ENCODE measurements around the gene TANGO2.
"Not testable (repeated sequence)": the region's sequence is repeated elsewhere in the genome, so short reads cannot be mapped to it uniquely, and the experiment has no call there.

TANGO2 gene

DNA sequence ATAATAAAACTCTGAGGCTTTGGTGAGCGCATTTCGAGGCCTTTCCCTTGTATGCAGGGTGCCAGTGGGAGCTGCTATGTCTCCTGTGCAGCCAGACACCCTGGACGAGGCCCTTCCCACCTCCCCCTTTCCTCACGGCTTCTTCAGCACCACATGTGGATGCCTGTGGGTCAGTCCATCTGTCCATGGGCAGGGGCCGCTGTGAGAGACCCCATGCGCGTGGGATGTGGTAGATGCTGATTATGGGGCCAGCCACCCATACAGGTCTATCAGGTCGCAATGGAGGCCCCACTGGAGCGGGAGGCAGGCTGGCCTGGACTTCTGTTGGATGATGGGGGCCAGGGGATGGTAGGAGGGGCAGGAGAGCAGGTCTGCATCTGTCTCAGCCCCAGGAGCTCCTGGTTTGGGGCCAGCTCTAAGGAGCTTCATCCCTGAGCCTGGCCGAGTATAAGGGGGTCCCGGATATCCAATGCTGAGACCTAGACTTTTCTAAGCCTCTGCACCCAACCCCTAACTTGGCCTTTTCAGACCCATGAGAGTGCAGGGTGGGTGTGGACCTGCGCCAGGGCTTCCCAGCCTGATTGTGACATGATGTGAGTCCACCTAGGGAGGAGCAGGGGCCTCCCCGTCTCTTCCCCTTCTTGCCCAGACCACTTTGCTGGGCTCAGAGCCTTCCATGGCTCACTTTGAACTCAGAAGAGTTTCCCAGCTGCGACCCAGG, 45.1 kb downstream of the TANGO2 start:
- Histone ChIP-seq H4K8ac (ENCODE audit: low read length) (no peak overlapping the region), H4K91ac (ENCODE audit: low read length) (no peak overlapping the region), H2AFZ (ENCODE audit: low read depth, low read length) (no peak overlapping the region), H3K27ac (ENCODE audit: low read length, poor library complexity, severe bottlenecking) (no peak overlapping the region), H3K9me3 (ENCODE audit: control insufficient read depth, low read length) (no peaks in the 10 kb centered on the region), H2AK5ac (ENCODE audit: low read length, severe bottlenecking) (no peak overlapping the region), H3K18ac (ENCODE audit: low read depth in 1 of 2, low read length in 2 of 2) (no peak overlapping the region), H3K14ac (ENCODE audit: low read length in 2 of 2) (no peak overlapping the region), H2BK120ac (ENCODE audit: low read depth, low read length) (no peak overlapping the region), H3K4me3 (ENCODE audit: insufficient read depth in 1 of 2, low read depth in 1 of 2, low read length in 2 of 2) (no peak overlapping the region), H3K4me1 (ENCODE audit: control insufficient read depth, insufficient read depth, low read depth, low read length) (peaks cover 16% of the 10 kb centered on the region), H3K4me2 (ENCODE audit: low read length, poor library complexity, severe bottlenecking) (no peak overlapping the region), H3K23ac (ENCODE audit: low read length in 2 of 2) (no peak overlapping the region), H3K79me1 (replicated peaks; ENCODE audit: low read length, poor library complexity, severe bottlenecking) (no peaks in the 10 kb centered on the region), H2BK12ac (ENCODE audit: low read length in 2 of 2) (no peak overlapping the region), H3K27me3 (ENCODE audit: control insufficient read depth in 1 of 2, insufficient read depth in 1 of 2, low read length in 2 of 2) (no peaks in the 10 kb centered on the region), H2BK15ac (ENCODE audit: low read depth, poor library complexity, severe bottlenecking) (no peak overlapping the region), H3K36me3 (ENCODE audit: control insufficient read depth in 1 of 2, insufficient read depth in 2 of 2, low read depth in 1 of 2, low read length in 2 of 2) (peaks cover 41 to 53% of the 10 kb centered on the region in 2 experiments), H3K4ac (ENCODE audit: low read depth in 1 of 2, low read length in 2 of 2) (no peak overlapping the region), H2BK5ac (ENCODE audit: low read depth, low read length, poor library complexity, severe bottlenecking) (no peak overlapping the region), H3K9ac (ENCODE audit: low read length) (no peak overlapping the region)
- 86% methylated on average over 14 of the region's 14 CpGs for WGBS
- no peak for DNase-seq

- no peak for DNase-seq
- Histone ChIP-seq H3K23ac (ENCODE audit: low read length in 2 of 2) (no peak overlapping the region), H3K27ac (ENCODE audit: low read length, poor library complexity, severe bottlenecking) (no peak overlapping the region), H2BK15ac (ENCODE audit: low read depth, poor library complexity, severe bottlenecking) (no peak overlapping the region), H3K4me1 (ENCODE audit: control insufficient read depth, insufficient read depth, low read depth, low read length) (peaks cover 15% of the 10 kb centered on the region), H3K36me3 (ENCODE audit: control insufficient read depth in 1 of 2, insufficient read depth in 2 of 2, low read depth in 1 of 2, low read length in 2 of 2) (peaks cover 33 to 45% of the 10 kb centered on the region in 2 experiments), H2BK5ac (ENCODE audit: low read depth, low read length, poor library complexity, severe bottlenecking) (no peak overlapping the region), H3K4ac (ENCODE audit: low read depth in 1 of 2, low read length in 2 of 2) (no peak overlapping the region), H3K18ac (ENCODE audit: low read depth in 1 of 2, low read length in 2 of 2) (no peak overlapping the region), H4K8ac (ENCODE audit: low read length) (no peak overlapping the region), H3K14ac (ENCODE audit: low read length in 2 of 2) (no peak overlapping the region), H2AK5ac (ENCODE audit: low read length, severe bottlenecking) (no peak overlapping the region), H3K4me3 (ENCODE audit: insufficient read depth in 1 of 2, low read depth in 1 of 2, low read length in 2 of 2) (no peak overlapping the region), H3K9me3 (ENCODE audit: control insufficient read depth, low read length) (no peaks in the 10 kb centered on the region), H3K4me2 (ENCODE audit: low read length, poor library complexity, severe bottlenecking) (no peak overlapping the region), H4K91ac (ENCODE audit: low read length) (no peak overlapping the region), H2AFZ (ENCODE audit: low read depth, low read length) (no peak overlapping the region), H2BK12ac (ENCODE audit: low read length in 2 of 2) (no peak overlapping the region), H3K79me1 (replicated peaks; ENCODE audit: low read length, poor library complexity, severe bottlenecking) (no peaks in the 10 kb centered on the region), H3K9ac (ENCODE audit: low read length) (no peak overlapping the region), H2BK120ac (ENCODE audit: low read depth, low read length) (no peak overlapping the region), H3K27me3 (ENCODE audit: control insufficient read depth in 1 of 2, insufficient read depth in 1 of 2, low read length in 2 of 2) (no peaks in the 10 kb centered on the region)
- 93% methylated on average over 11 of the region's 11 CpGs for WGBS
Observed at GRCh38 chr22:20066617-20067383, 45.9 kb downstream of the TANGO2 start.

- WGBS, result 99% methylated on average over 3 of the region's 3 CpGs
- H3K27ac ChIP-seq (ENCODE audit: low read length, poor library complexity, severe bottlenecking); H3K23ac ChIP-seq (ENCODE audit: low read length in 2 of 2); H2AK5ac ChIP-seq (ENCODE audit: low read length, severe bottlenecking); H3K27me3 ChIP-seq (ENCODE audit: control insufficient read depth in 1 of 2, insufficient read depth in 1 of 2, low read length in 2 of 2); H2AFZ ChIP-seq (ENCODE audit: low read depth, low read length); H3K18ac ChIP-seq (ENCODE audit: low read depth in 1 of 2, low read length in 2 of 2); H4K91ac ChIP-seq (ENCODE audit: low read length); DNase-seq; H3K9ac ChIP-seq (ENCODE audit: low read length); H3K4ac ChIP-seq (ENCODE audit: low read depth in 1 of 2, low read length in 2 of 2); H3K14ac ChIP-seq (ENCODE audit: low read length in 2 of 2); H3K4me3 ChIP-seq (ENCODE audit: insufficient read depth in 1 of 2, low read depth in 1 of 2, low read length in 2 of 2); H3K4me2 ChIP-seq (ENCODE audit: low read length, poor library complexity, severe bottlenecking); H4K8ac ChIP-seq (ENCODE audit: low read length); H3K9me3 ChIP-seq (ENCODE audit: control insufficient read depth, low read length); H3K79me1 ChIP-seq (replicated peaks; ENCODE audit: low read length, poor library complexity, severe bottlenecking); H2BK15ac ChIP-seq (ENCODE audit: low read depth, poor library complexity, severe bottlenecking); H2BK12ac ChIP-seq (ENCODE audit: low read length in 2 of 2); H2BK120ac ChIP-seq (ENCODE audit: low read depth, low read length); H2BK5ac ChIP-seq (ENCODE audit: low read depth, low read length, poor library complexity, severe bottlenecking): not testable (repeated sequence)
- Histone ChIP-seq H3K36me3 (ENCODE audit: control insufficient read depth in 1 of 2, insufficient read depth in 2 of 2, low read depth in 1 of 2, low read length in 2 of 2) (peaks cover 30 to 40% of the 10 kb centered on the region in 2 experiments), H3K4me1 (ENCODE audit: control insufficient read depth, insufficient read depth, low read depth, low read length) (peaks cover 11% of the 10 kb centered on the region)
Observed at GRCh38 chr22:20067384-20067682, 46.4 kb downstream of the TANGO2 start.

- no peak overlapping the region for H3K18ac ChIP-seq (ENCODE audit: low read depth in 1 of 2, low read length in 2 of 2)
- no peak for DNase-seq
- no peak overlapping the region for H3K4ac ChIP-seq (ENCODE audit: low read depth in 1 of 2, low read length in 2 of 2)
Observed at GRCh38 chr22:20068640-20069039, 47.7 kb downstream of the TANGO2 start.

More at GRCh38 chr22:20068640-20069039, 47.7 kb downstream of the TANGO2 start:
- Histone ChIP-seq H3K9ac (ENCODE audit: low read length) (no peak overlapping the region), H3K9me3 (ENCODE audit: control insufficient read depth, low read length) (no peaks in the 10 kb centered on the region), H3K36me3 (ENCODE audit: control insufficient read depth in 1 of 2, insufficient read depth in 2 of 2, low read depth in 1 of 2, low read length in 2 of 2) (peaks cover 18 to 28% of the 10 kb centered on the region in 2 experiments), H2AFZ (ENCODE audit: low read depth, low read length) (no peak overlapping the region), H3K23ac (ENCODE audit: low read length in 2 of 2) (no peak overlapping the region), H3K14ac (ENCODE audit: low read length in 2 of 2) (no peak overlapping the region), H2AK5ac (ENCODE audit: low read length, severe bottlenecking) (no peak overlapping the region), H2BK12ac (ENCODE audit: low read length in 2 of 2) (no peak overlapping the region), H2BK120ac (ENCODE audit: low read depth, low read length) (no peak overlapping the region), H4K8ac (ENCODE audit: low read length) (no peak overlapping the region), H3K4me3 (ENCODE audit: insufficient read depth in 1 of 2, low read depth in 1 of 2, low read length in 2 of 2) (no peak overlapping the region), H3K79me1 (replicated peaks; ENCODE audit: low read length, poor library complexity, severe bottlenecking) (no peaks in the 10 kb centered on the region), H2BK5ac (ENCODE audit: low read depth, low read length, poor library complexity, severe bottlenecking) (no peak overlapping the region), H3K27me3 (ENCODE audit: control insufficient read depth in 1 of 2, insufficient read depth in 1 of 2, low read length in 2 of 2) (no peaks in the 10 kb centered on the region), H2BK15ac (ENCODE audit: low read depth, poor library complexity, severe bottlenecking) (no peak overlapping the region), H3K4me1 (ENCODE audit: control insufficient read depth, insufficient read depth, low read depth, low read length) (peaks cover 3% of the 10 kb centered on the region), H3K4me2 (ENCODE audit: low read length, poor library complexity, severe bottlenecking) (no peak overlapping the region), H4K91ac (ENCODE audit: low read length) (no peak overlapping the region), H3K27ac (ENCODE audit: low read length, poor library complexity, severe bottlenecking) (no peak overlapping the region)
- WGBS, result 98% methylated on average over 6 of the region's 7 CpGs

Data from mesenchymal stem cell (in vitro differentiated cells and primary cell).